Activated CD4-positive, alpha-beta T cell treated with anti-CD3 and anti-CD28 coated beads, Interleukin-2, amount 10 ng/mL, durations not matched to agents 7 days and 5 days (primary cell): ENCODE measurements around the gene CDKN1B. TPM values are rescaled to one million over a fixed set of nuclear protein-coding genes. Genes with fewer than 3 reads are reported as not detected.

Source experiments
- CTCF ChIA-PET: fragments of 350-600 bp; sonication (Branson Sonifier 250); formaldehyde crosslinking; loops from one replicate; lab custom pipeline; 2021; ENCODE audit warnings: antibody characterized with exemption; lab: Charles Lee
- POLR2A ChIA-PET: fragments of 350-600 bp; sonication (Branson Sonifier 250); formaldehyde crosslinking; loops from one replicate; lab custom pipeline; 2021; ENCODE audit warnings: antibody characterized with exemption; lab: Charles Lee
- DNase-seq: peaks from one replicate; pipeline ENCODE4 v3.0.0-alpha.2; 2020
- H3K27ac Mint-ChIP-seq: one replicate; pipeline ENCODE4 v1.8.0; 2021; ENCODE audit warnings: mild to moderate bottlenecking, moderate library complexity, mixed read lengths
- H3K27me3 Mint-ChIP-seq: one replicate; pipeline ENCODE4 v1.8.0; 2021; ENCODE audit warnings: mixed read lengths
- H3K36me3 Mint-ChIP-seq: one replicate; pipeline ENCODE4 v1.8.0; 2021; ENCODE audit warnings: low read depth, mixed read lengths
- H3K4me1 Mint-ChIP-seq: one replicate; pipeline ENCODE4 v1.8.0; 2021; ENCODE audit warnings: mixed read lengths
- H3K4me3 Mint-ChIP-seq: one replicate; pipeline ENCODE4 v1.8.0; 2021; ENCODE audit warnings: mild to moderate bottlenecking, moderate library complexity, mixed read lengths
- H3K9me3 Mint-ChIP-seq: one replicate; pipeline ENCODE4 v1.8.0; 2021; ENCODE audit warnings: mixed read lengths
- total RNA-seq, 2 experiments: library from RNA; stranded (reverse); gene quantifications; one replicate each; pipeline ENCODE4 v1.2.3, GENCODE V29; 2021

The CDKN1B gene
- total RNA-seq, 2 experiments from 2014 or later, result 105 to 117 TPM

DNA sequence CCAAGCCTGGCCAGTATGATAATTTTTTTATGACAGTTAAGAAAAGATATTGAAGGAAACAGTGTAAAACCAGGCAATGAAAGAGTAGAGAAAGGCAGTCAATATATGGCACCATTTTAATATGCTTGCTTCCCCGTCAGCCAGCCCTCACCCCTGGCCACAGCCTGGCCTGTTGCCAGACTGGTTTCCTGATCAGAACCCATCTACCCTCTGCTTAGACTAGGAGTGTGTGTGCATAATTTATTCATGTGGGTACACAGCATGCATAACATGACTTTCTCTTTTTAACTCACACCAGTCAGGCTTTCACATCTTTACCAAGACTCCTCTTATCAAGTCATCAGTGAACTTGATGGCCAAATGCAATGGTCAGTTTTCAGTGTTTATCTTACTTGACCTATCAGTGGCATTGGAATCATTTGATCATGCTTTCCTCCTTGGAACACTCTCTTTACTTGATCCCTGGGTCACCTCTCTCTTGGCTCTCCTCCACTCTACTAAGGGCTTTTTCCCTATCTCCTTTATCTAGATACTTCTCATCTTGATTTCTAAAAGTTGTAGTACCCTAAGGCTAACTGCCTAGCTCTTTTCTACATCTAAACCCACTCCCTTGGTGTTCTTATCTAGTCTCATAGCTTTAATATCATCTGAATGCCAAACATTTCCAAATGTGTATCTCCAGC, 11.2 kb upstream of the CDKN1B start:
- Mint-ChIP-seq H3K36me3 (peaks cover 3% of the 10 kb centered on the region), H3K4me1 (peaks cover 22% of the 10 kb centered on the region), H3K27me3 (no peaks in the 10 kb centered on the region), H3K9me3 (no peaks in the 10 kb centered on the region), H3K27ac (no peak overlapping the region), H3K4me3 (no peak overlapping the region)
- ChIA-PET POLR2A (interaction anchor here (1.2 kb wide), 1 partner anchor 43 kb away, joined by 3 read pairs; no protein-coding TSS in a partner anchor), CTCF (interaction anchor here (1.0 to 1.3 kb wide), 3 partner anchors 9 to 15 kb away, joined by 3 to 6 read pairs (median 4); no protein-coding TSS in a partner anchor)
- DNase-seq, result peak; percentile 76

GRCh38 chr12:12713932-12714275, 3.3 kb upstream of the CDKN1B start:
- CTCF ChIA-PET, result interaction anchor here (0.7 to 1.8 kb wide), 8 partner anchors 8 to 346 kb away, joined by 3 to 6 read pairs (median 3); no protein-coding TSS in a partner anchor

DNA sequence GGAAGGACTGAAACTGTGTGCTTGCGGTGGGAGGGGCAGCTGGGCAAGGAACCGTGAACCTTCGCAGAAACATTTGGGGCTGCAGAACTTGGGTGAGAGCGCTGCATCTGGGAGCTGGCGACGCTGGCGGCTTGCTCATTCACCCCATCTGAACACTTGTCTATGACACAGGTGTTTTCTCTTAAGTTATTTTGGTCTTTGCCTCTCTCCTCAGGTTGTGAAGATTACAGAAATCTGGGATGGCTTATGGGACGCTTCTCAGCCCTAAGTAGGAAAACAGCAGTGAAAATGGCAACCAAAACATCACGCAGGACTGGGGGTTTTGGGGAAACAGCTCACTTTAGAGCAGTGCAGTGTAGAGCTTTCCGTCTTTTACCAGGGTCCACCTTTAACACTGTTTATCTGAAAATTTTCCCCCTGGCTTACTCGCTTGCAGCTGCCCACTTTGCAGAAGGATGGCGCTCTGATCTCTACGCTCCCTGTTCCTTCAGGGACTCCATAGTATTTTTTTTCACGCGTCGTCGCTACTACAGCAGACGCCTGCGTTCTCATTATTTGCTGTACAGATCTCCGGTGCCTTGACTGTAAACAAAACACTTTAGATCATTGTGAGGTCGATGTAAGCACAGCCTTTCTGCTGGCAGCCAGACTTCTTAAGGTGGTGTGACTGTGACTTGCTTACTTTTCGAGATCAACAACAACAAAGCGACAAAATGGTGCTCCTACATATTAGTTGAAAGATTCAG, 2.7 kb upstream of the CDKN1B start:
- peaks cover 35% of the 10 kb centered on the region for H3K36me3 Mint-ChIP-seq
- no peaks in the 10 kb centered on the region for H3K9me3 Mint-ChIP-seq
- peak overlapping the region; percentile 95 for H3K4me3 Mint-ChIP-seq
- ChIA-PET CTCF (interaction anchor here (0.7 to 1.8 kb wide), 8 partner anchors 9 to 347 kb away, joined by 3 to 6 read pairs (median 3); no protein-coding TSS in a partner anchor), POLR2A (interaction anchor here (0.6 to 2.2 kb wide), 7 partner anchors 10 to 703 kb away, joined by 3 to 24 read pairs (median 5); partner anchors contain the start of gene BORCS5)
- DNase-seq, result peak; percentile 69
- H3K27me3 Mint-ChIP-seq, result no peaks in the 10 kb centered on the region
- peak overlapping the region; percentile 99 for H3K27ac Mint-ChIP-seq
- peaks cover 37% of the 10 kb centered on the region for H3K4me1 Mint-ChIP-seq

More at GRCh38 chr12:12713932-12714275, 3.3 kb upstream of the CDKN1B start:
- H3K4me1 Mint-ChIP-seq, result peaks cover 37% of the 10 kb centered on the region
- DNase-seq, result no peak
- H3K27ac Mint-ChIP-seq, result peak overlapping the region; percentile 99
- no peaks in the 10 kb centered on the region for H3K27me3 Mint-ChIP-seq
- peaks cover 29% of the 10 kb centered on the region for H3K36me3 Mint-ChIP-seq
- POLR2A ChIA-PET, result interaction anchor here (1.1 to 1.8 kb wide), 2 partner anchors 12 to 23 kb away, joined by 5 to 10 read pairs; no protein-coding TSS in a partner anchor
- H3K9me3 Mint-ChIP-seq, result no peaks in the 10 kb centered on the region
- peak overlapping the region; percentile 95 for H3K4me3 Mint-ChIP-seq

DNA sequence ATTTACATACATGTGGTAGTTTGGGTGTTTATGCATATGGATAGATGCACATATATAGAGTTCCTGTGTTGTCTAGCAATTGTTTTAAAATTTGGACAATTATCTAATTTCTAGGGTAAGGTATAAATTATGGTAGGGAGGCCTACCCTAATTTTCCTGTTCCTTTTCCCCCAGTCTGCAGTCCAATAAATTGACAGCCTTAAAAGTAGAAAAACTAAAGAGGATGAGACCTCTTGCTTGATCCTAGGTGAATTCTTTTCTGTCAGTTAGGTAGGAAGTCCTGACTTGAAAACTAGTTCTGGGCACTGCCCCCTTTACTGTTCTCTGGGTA, 2.1 kb upstream of the CDKN1B start:
- Mint-ChIP-seq H3K27ac (peak overlapping the region; percentile 99), H3K4me1 (peaks cover 37% of the 10 kb centered on the region), H3K9me3 (no peaks in the 10 kb centered on the region), H3K4me3 (peak overlapping the region; percentile 95), H3K36me3 (peaks cover 41% of the 10 kb centered on the region), H3K27me3 (no peaks in the 10 kb centered on the region)
- ChIA-PET POLR2A (interaction anchor here (0.6 to 2.2 kb wide), 7 partner anchors 10 to 704 kb away, joined by 3 to 24 read pairs (median 4); partner anchors contain the start of gene BORCS5), CTCF (interaction anchor here (0.9 to 1.8 kb wide), 3 partner anchors 9 to 338 kb away, joined by 3 to 8 read pairs (median 6); no protein-coding TSS in a partner anchor)
- no peak for DNase-seq

GRCh38 chr12:12715459-12716150, 1.6 kb upstream of the CDKN1B start:
- CTCF ChIA-PET, result interaction anchor here (0.6 to 1.8 kb wide), 9 partner anchors 10 to 359 kb away, joined by 3 to 8 read pairs (median 3); partner anchors contain the start of gene BORCS5
- peak; percentile 70 for DNase-seq
- H3K4me3 Mint-ChIP-seq, result peak overlapping the region; percentile 95
- POLR2A ChIA-PET, result interaction anchor here (0.6 to 2.2 kb wide), 9 partner anchors 9 to 704 kb away, joined by 3 to 24 read pairs (median 3); partner anchors contain the start of gene BORCS5
- H3K27me3 Mint-ChIP-seq, result no peaks in the 10 kb centered on the region
- H3K36me3 Mint-ChIP-seq, result peaks cover 46% of the 10 kb centered on the region
- peak overlapping the region; percentile 99 for H3K27ac Mint-ChIP-seq
- H3K4me1 Mint-ChIP-seq, result peaks cover 37% of the 10 kb centered on the region
- no peaks in the 10 kb centered on the region for H3K9me3 Mint-ChIP-seq

- Mint-ChIP-seq H3K27ac (peak overlapping the region; percentile 99), H3K9me3 (no peaks in the 10 kb centered on the region), H3K4me3 (peak overlapping the region; percentile 95), H3K36me3 (peaks cover 50% of the 10 kb centered on the region), H3K27me3 (no peaks in the 10 kb centered on the region), H3K4me1 (peaks cover 41% of the 10 kb centered on the region)
- ChIA-PET POLR2A (interaction anchor here (1.1 to 2.2 kb wide), 6 partner anchors 9 to 359 kb away, joined by 3 to 24 read pairs (median 4); partner anchors contain the start of gene BORCS5), CTCF (interaction anchor here (0.6 to 1.6 kb wide), 9 partner anchors 9 to 360 kb away, joined by 3 to 8 read pairs (median 3); partner anchors contain the start of gene BORCS5)
- no peak for DNase-seq
Measured at GRCh38 chr12:12716151-12716792, 896 bp upstream of the CDKN1B start.

GRCh38 chr12:12717586-12718380, 615 bp downstream of the CDKN1B start:
- H3K27me3 Mint-ChIP-seq, result no peaks in the 10 kb centered on the region
- no peaks in the 10 kb centered on the region for H3K9me3 Mint-ChIP-seq
- ChIA-PET POLR2A (interaction anchor here (0.9 to 1.1 kb wide), 2 partner anchors 12 to 19 kb away, joined by 3 read pairs; no protein-coding TSS in a partner anchor), CTCF (interaction anchor here (0.8 to 2.3 kb wide), 4 partner anchors 18 to 368 kb away, joined by 3 to 13 read pairs (median 3); partner anchors contain the start of genes BORCS5 and MANSC1)
- peak overlapping the region; percentile 99 for H3K27ac Mint-ChIP-seq
- peak overlapping the region; percentile 97 for H3K4me3 Mint-ChIP-seq
- peak; percentile 24 for DNase-seq
- H3K36me3 Mint-ChIP-seq, result peaks cover 62% of the 10 kb centered on the region
- peaks cover 32% of the 10 kb centered on the region for H3K4me1 Mint-ChIP-seq

GRCh38 chr12:12718381-12718759, 1.2 kb downstream of the CDKN1B start:
- H3K4me1 Mint-ChIP-seq, result peaks cover 28% of the 10 kb centered on the region
- no peak for DNase-seq
- H3K27ac Mint-ChIP-seq, result peak overlapping the region; percentile 99
- ChIA-PET CTCF (interaction anchor here (0.8 to 2.3 kb wide), 4 partner anchors 18 to 369 kb away, joined by 3 to 13 read pairs (median 3); partner anchors contain the start of genes BORCS5 and MANSC1), POLR2A (interaction anchor here (0.9 to 1.1 kb wide), 2 partner anchors 11 to 18 kb away, joined by 3 read pairs; no protein-coding TSS in a partner anchor)
- H3K9me3 Mint-ChIP-seq, result no peaks in the 10 kb centered on the region
- no peaks in the 10 kb centered on the region for H3K27me3 Mint-ChIP-seq
- H3K36me3 Mint-ChIP-seq, result peaks cover 68% of the 10 kb centered on the region
- H3K4me3 Mint-ChIP-seq, result peak overlapping the region; percentile 97

DNA sequence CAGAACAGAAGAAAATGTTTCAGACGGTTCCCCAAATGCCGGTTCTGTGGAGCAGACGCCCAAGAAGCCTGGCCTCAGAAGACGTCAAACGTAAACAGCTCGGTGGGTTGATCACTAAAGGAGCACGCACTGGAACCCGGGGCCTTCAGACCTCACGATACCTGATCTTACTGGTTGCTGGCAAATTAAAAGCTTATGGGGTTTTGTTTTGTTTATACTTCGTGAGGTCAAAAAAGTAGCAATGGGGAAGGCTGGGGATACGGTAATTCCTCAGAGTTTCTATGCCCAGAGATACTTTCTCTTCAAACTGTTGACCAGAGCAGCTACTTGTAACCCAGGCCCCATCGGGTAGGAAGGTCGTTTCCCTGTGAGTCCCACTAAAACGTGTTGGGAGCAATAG, 1.7 kb downstream of the CDKN1B start:
- Mint-ChIP-seq H3K4me1 (peaks cover 23% of the 10 kb centered on the region), H3K27ac (peak overlapping the region; percentile 99), H3K36me3 (peaks cover 71% of the 10 kb centered on the region), H3K27me3 (no peaks in the 10 kb centered on the region), H3K9me3 (no peaks in the 10 kb centered on the region), H3K4me3 (peak overlapping the region; percentile 97)
- POLR2A ChIA-PET, result interaction anchor here (1.1 kb wide), 1 partner anchor 18 kb away, joined by 3 read pairs; no protein-coding TSS in a partner anchor
- DNase-seq, result peak; percentile 50
- CTCF ChIA-PET, result interaction anchor here (0.8 to 2.3 kb wide), 4 partner anchors 17 to 369 kb away, joined by 3 to 13 read pairs (median 3); partner anchors contain the start of genes BORCS5 and MANSC1

DNA sequence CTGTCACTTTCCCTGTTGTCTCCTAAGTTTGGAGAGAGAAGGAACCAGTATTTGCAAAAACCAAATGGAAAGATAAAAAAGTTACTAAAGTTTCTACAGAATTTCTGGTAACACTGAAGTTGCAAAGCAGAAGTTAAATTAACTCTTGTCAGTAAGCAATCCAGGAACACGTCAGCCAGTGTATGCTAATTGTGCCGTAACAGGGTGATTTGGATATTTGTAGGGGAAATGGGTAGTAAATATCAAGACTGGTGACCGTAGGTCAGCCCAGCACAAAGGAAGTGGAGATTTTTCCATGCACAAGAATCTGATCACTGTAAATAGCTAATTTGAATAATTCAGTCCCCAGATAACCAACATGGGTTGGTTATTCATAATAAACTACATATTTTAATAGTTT, 2.3 kb downstream of the CDKN1B start:
- POLR2A ChIA-PET, result interaction anchor here (0.6 kb wide), 1 partner anchor 363 kb away, joined by 4 read pairs; the partner anchor contains the start of gene BORCS5

More for the DNA sequence above, 2.3 kb downstream of the CDKN1B start:
- H3K9me3 Mint-ChIP-seq, result no peaks in the 10 kb centered on the region
- peaks cover 70% of the 10 kb centered on the region for H3K36me3 Mint-ChIP-seq
- CTCF ChIA-PET, result interaction anchor here (0.6 to 2.3 kb wide), 3 partner anchors 17 to 174 kb away, joined by 3 to 13 read pairs (median 3); no protein-coding TSS in a partner anchor
- H3K4me3 Mint-ChIP-seq, result peak overlapping the region; percentile 97
- no peak for DNase-seq
- peak overlapping the region; percentile 99 for H3K27ac Mint-ChIP-seq
- H3K4me1 Mint-ChIP-seq, result peaks cover 17% of the 10 kb centered on the region
- H3K27me3 Mint-ChIP-seq, result no peaks in the 10 kb centered on the region
